ENCODE results near the gene ZNF525. TPM values are rescaled to one million over a fixed set of nuclear protein-coding genes. Genes with fewer than 3 reads are reported as not detected.
"Not testable (repeated sequence)": the region's sequence is repeated elsewhere in the genome, so short reads cannot be mapped to it uniquely, and the experiment has no call there.

The ZNF525 gene
- polyA plus RNA-seq, 1 of the 3 experiments (the other 2 are of a cell fraction): 2.5 TPM

DNA sequence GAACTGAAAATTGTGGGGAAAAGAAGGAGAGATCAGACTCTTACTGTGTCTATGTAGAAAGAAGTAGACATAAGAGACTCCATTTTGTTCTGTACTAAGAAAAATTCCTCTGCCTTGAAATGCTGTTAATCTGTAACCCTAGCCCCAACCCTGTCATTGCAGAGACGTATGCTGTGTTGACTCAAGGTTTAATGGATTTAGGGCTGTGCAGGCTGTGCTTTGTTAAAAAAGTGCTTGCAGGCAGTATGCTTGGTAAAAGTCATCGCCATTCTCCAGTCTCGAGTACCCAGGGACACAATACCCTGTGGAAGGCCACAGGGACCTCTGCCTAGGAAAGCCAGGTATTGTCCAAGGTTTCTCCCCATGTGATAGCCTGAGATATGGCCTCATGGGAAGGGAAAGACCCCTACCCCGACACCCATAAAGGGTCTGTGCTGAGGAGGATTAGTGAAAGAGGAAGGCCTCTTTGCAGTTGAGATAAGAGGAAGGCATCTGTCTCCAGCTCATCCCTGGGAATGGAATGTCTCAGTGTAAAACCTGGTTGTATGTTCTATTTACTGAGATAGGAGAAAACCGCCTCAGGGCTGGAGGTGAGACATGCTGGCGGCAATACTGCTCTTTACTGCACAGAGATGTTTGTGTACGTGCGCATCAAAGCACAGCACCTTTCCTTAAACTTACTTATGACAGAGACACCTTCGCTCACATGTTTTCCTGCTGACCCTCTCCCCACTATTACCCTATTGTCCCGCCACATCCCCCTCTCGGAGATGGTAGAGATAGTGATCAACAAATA is 55.2 kb downstream of the ZNF525 start:
- H3K27ac ChIP-seq (ENCODE audit: low read depth in 2 of 2, low read length in 1 of 2); H3K4me3 ChIP-seq (ENCODE audit: low read depth in 2 of 2, low read length in 1 of 2); H3K9me3 ChIP-seq; H3F3A ChIP-seq (replicated peaks; ENCODE audit: insufficient read depth); H3K36me3 ChIP-seq (replicated peaks in 1 of 2; ENCODE audit: control insufficient read depth in 1 of 2, insufficient read depth in 2 of 2, low read length in 1 of 2); CTCF ChIA-PET; H3K27me3 ChIP-seq (ENCODE audit: insufficient read depth); H2AFZ ChIP-seq (ENCODE audit: low read depth); DNase-seq; H3K79me2 ChIP-seq (ENCODE audit: insufficient read depth); H3K9ac ChIP-seq; H3K9me2 ChIP-seq; POLR2A ChIA-PET; H3K4me1 ChIP-seq (ENCODE audit: control insufficient read depth in 1 of 2, insufficient read depth in 2 of 2, low read depth in 1 of 2, low read length in 1 of 2); H3K4me2 ChIP-seq; H4K20me1 ChIP-seq (ENCODE audit: insufficient read depth): not testable (repeated sequence)
- 53% methylated on average over 11 of the region's 11 CpGs for WGBS (ENCODE audit: low lambda C conversion rate)

- CTCF ChIA-PET: interaction anchor here (1.4 kb wide), 1 partner anchor 324 kb away, joined by 7 read pairs; no protein-coding TSS in a partner anchor
- Histone ChIP-seq H3K4me1 (ENCODE audit: control insufficient read depth in 1 of 2, insufficient read depth in 2 of 2, low read depth in 1 of 2, low read length in 1 of 2) (no peaks in the 10 kb centered on the region), H4K20me1 (ENCODE audit: insufficient read depth) (no peaks in the 10 kb centered on the region)
Observed at GRCh38 chr19:53422551-53422950, 57.0 kb downstream of the ZNF525 start.

More at GRCh38 chr19:53422551-53422950, 57.0 kb downstream of the ZNF525 start:
- no peak for DNase-seq
- Histone ChIP-seq H3K27me3 (ENCODE audit: insufficient read depth) (no peaks in the 10 kb centered on the region), H3K4me2 (no peak overlapping the region), H3K9me3 (no peaks in the 10 kb centered on the region), H2AFZ (ENCODE audit: low read depth) (no peak overlapping the region), H3K79me2 (ENCODE audit: insufficient read depth) (no peaks in the 10 kb centered on the region), H3F3A (replicated peaks; ENCODE audit: insufficient read depth) (no peaks in the 10 kb centered on the region), H3K27ac (ENCODE audit: low read depth in 2 of 2, low read length in 1 of 2) (no peak overlapping the region), H3K36me3 (replicated peaks in 1 of 2; ENCODE audit: control insufficient read depth in 1 of 2, insufficient read depth in 2 of 2, low read length in 1 of 2) (no peaks in the 10 kb centered on the region), H3K4me3 (ENCODE audit: low read depth in 2 of 2, low read length in 1 of 2) (no peak overlapping the region), H3K9ac (no peak overlapping the region), H3K9me2 (no peaks in the 10 kb centered on the region)
- POLR2A ChIA-PET: no interaction called here
- WGBS (ENCODE audit: low lambda C conversion rate): 83% methylated on average over 5 of the region's 5 CpGs
- TF ChIP-seq, protein P1, sequence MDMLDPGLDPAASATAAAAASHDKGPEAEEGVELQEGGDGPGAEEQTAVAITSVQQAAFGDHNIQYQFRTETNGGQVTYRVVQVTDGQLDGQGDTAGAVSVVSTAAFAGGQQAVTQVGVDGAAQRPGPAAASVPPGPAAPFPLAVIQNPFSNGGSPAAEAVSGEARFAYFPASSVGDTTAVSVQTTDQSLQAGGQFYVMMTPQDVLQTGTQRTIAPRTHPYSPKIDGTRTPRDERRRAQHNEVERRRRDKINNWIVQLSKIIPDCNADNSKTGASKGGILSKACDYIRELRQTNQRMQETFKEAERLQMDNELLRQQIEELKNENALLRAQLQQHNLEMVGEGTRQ (IDR thresholded peaks at IDR 0.05; ENCODE audit: borderline replicate concordance, low read depth, low read length): no peak
- no peak for TF ChIP-seq GABPA (IDR thresholded peaks at IDR 0.05; ENCODE audit: low read depth)
- TF ChIP-seq ELF1 (IDR thresholded peaks at IDR 0.05): no peak
- no peak for TF ChIP-seq FOXM1 (IDR thresholded peaks at IDR 0.05; ENCODE audit: low read depth)
- no peak for TF ChIP-seq IRF3 (IDR thresholded peaks at IDR 0.05; ENCODE audit: low read depth, low read length)
- TF ChIP-seq, protein P2, sequence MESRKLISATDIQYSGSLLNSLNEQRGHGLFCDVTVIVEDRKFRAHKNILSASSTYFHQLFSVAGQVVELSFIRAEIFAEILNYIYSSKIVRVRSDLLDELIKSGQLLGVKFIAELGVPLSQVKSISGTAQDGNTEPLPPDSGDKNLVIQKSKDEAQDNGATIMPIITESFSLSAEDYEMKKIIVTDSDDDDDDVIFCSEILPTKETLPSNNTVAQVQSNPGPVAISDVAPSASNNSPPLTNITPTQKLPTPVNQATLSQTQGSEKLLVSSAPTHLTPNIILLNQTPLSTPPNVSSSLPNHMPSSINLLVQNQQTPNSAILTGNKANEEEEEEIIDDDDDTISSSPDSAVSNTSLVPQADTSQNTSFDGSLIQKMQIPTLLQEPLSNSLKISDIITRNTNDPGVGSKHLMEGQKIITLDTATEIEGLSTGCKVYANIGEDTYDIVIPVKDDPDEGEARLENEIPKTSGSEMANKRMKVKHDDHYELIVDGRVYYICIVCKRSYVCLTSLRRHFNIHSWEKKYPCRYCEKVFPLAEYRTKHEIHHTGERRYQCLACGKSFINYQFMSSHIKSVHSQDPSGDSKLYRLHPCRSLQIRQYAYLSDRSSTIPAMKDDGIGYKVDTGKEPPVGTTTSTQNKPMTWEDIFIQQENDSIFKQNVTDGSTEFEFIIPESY (IDR thresholded peaks at IDR 0.05; ENCODE audit: borderline replicate concordance, low read depth): no peak
- TF ChIP-seq TCF12 (IDR thresholded peaks at IDR 0.05): no peak
- no peak for TF ChIP-seq TAF1 (IDR thresholded peaks at IDR 0.05; ENCODE audit: borderline replicate concordance, low read depth, low read length)
- TF ChIP-seq NRF1 (IDR thresholded peaks at IDR 0.05; ENCODE audit: low read depth, low read length): no peak
- TF ChIP-seq MEF2A (IDR thresholded peaks at IDR 0.05; ENCODE audit: borderline replicate concordance, low read depth): no peak
- TF ChIP-seq EZH2phosphoT487 (IDR thresholded peaks at IDR 0.05; ENCODE audit: borderline replicate concordance, low read depth): no peak
- no peak for TF ChIP-seq RXRA (IDR thresholded peaks at IDR 0.05; ENCODE audit: borderline replicate concordance, low read depth)
- TF ChIP-seq GATA2 (CRISPR knock-in tag; IDR thresholded peaks at IDR 0.05): no peak
- no peak for TF ChIP-seq MXI1 (IDR thresholded peaks at IDR 0.05; ENCODE audit: low read depth, low read length)
- no peak for TF ChIP-seq NFIC (IDR thresholded peaks at IDR 0.05; ENCODE audit: borderline replicate concordance)
- TF ChIP-seq, protein P3, sequence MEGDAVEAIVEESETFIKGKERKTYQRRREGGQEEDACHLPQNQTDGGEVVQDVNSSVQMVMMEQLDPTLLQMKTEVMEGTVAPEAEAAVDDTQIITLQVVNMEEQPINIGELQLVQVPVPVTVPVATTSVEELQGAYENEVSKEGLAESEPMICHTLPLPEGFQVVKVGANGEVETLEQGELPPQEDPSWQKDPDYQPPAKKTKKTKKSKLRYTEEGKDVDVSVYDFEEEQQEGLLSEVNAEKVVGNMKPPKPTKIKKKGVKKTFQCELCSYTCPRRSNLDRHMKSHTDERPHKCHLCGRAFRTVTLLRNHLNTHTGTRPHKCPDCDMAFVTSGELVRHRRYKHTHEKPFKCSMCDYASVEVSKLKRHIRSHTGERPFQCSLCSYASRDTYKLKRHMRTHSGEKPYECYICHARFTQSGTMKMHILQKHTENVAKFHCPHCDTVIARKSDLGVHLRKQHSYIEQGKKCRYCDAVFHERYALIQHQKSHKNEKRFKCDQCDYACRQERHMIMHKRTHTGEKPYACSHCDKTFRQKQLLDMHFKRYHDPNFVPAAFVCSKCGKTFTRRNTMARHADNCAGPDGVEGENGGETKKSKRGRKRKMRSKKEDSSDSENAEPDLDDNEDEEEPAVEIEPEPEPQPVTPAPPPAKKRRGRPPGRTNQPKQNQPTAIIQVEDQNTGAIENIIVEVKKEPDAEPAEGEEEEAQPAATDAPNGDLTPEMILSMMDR (IDR thresholded peaks at IDR 0.05): no peak
- no peak for TF ChIP-seq USF1 (IDR thresholded peaks at IDR 0.05; ENCODE audit: borderline replicate concordance, low read depth)
